GM18505 (cell line): ENCODE data around the gene MAPRE2.
"Not testable (repeated sequence)": the region's sequence is repeated elsewhere in the genome, so short reads cannot be mapped to it uniquely, and the experiment has no call there.

Source experiments
- ATAC-seq: cut with Tn5 transposase; IDR thresholded peaks from one replicate; pipeline ENCODE4 v1.9.1; 2021; ENCODE audit not compliant: unreplicated experiment
- POLR2A ChIP-seq: IDR thresholded peaks from 4 replicates; pipeline ENCODE4 v1.6.1; 2011; ENCODE audit warnings: borderline replicate concordance; ENCODE audit not compliant: insufficient read depth, insufficient read length; ENCODE audit errors: extremely low read depth

MAPRE2 gene

GRCh38 chr18:35096677-35097011 is 55.4 kb downstream of the MAPRE2 start:
- ATAC-seq, result no peak
- no peak for TF ChIP-seq POLR2A

DNA sequence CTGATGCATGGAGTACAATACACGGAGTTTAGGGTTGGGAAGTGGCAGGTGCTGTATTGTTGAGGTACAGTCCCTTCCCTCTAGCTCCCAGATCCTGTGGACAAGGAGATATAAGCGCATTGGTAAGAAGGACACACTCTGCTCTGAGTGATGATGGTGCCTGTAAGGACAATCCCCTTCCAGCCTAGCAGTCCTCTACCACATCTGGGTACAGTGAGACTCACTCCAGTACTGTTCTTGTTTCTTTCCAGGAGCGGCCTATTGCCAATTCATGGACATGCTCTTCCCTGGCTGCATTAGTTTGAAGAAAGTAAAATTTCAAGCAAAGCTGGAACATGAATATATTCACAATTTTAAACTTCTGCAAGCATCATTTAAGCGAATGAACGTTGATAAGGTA is 56.0 kb downstream of the MAPRE2 start:
- ATAC-seq, result no peak
- no peak for TF ChIP-seq POLR2A

GRCh38 chr18:35097763-35098162 is 56.5 kb downstream of the MAPRE2 start:
- ATAC-seq, result no peak
- TF ChIP-seq POLR2A, result no peak

GRCh38 chr18:35099911-35100310 is 58.7 kb downstream of the MAPRE2 start:
- no peak for TF ChIP-seq POLR2A
- no peak for ATAC-seq

DNA sequence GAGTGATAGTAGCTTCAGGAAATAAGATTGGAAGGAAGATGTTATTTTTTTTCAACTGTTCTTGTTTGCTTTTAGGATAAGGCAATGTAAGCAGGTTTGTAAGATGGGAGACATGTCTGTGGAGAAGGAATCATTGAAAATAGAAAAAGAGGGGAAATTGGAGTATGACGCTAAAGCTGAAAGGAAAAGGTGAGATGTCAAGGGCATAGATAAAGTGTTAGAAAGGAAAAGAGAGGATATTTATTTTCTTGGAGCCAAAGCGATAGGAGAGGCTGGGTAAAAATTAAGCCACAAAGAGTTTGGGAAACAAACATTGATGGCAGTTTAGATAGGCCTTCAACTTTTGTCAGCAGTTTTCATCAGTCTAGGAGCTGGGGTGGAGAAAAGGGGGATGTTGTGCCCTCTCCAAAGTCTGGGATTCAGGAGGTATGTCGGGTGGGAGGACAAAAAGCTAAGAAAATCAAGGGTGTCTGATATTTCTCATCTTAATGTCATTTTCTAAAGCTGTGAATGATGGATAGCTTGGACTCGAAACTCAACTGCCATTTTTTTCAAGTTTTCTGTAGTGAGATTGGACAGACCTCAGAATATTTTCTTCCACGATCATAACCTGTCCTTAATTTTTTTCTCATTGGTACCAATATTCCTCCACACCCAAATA is 63.3 kb downstream of the MAPRE2 start:
- no peak for TF ChIP-seq POLR2A
- ATAC-seq, result no peak

DNA sequence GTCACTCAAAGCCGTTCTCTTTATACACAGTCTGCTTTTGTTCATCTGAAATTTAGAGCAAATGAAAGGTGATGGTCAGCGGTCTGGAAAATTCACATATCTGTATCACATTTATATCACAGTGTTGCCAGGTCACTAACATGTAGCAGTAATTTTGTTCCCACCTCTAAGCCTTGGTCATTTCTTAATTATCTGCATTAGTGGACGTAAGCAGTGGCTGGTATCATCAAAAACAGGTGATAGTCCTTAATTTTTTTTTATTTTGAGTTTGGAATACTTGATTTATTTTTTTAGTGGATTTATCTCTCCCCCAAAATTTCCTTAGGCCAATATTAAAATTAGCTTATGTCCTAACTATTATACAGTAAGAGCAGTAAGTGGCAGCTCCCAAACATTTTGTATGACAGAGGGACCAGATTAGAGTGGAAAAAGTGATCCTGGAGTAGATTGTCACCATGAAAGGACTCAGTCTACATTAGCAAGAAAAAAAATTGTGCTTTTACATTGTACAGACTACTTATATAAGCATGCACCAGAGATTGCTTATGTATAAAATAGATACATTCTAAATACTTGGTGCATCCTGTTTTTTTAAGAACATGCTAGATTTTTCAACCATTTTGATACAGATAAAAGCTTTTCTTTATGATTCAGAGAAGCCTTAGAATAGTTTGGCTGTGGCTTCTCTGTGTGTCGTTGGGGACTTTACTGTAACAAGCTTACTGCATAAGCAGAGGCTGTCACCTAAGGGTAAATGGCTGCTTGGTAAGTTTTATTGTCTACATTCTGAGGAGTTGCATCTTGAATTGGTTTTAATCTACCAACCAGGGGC is 65.0 kb downstream of the MAPRE2 start:
- no peak for ATAC-seq
- no peak for TF ChIP-seq POLR2A

- no peak for TF ChIP-seq POLR2A
- ATAC-seq, result no peak
Observed at GRCh38 chr18:35106845-35107148, 65.6 kb downstream of the MAPRE2 start.

DNA sequence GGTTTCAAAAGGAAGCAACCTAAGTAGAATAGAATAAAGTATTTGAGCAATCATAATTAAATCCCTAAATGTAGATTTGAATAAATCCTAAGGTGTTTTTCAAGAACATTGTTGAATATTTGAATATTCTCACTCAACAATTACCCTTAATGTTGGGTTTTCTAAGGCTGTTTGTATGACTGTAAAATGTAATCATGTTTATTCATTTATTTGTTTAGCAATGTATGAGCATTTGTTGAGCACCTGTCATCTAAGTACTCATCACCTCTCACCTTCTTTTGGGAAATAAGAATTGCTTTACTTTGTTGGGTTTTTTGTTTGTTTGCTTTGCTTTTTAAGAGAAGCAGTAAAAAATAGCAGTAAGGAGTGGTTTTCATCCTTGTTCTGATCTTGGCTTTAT is 66.0 kb downstream of the MAPRE2 start:
- no peak for TF ChIP-seq POLR2A
- no peak for ATAC-seq

DNA sequence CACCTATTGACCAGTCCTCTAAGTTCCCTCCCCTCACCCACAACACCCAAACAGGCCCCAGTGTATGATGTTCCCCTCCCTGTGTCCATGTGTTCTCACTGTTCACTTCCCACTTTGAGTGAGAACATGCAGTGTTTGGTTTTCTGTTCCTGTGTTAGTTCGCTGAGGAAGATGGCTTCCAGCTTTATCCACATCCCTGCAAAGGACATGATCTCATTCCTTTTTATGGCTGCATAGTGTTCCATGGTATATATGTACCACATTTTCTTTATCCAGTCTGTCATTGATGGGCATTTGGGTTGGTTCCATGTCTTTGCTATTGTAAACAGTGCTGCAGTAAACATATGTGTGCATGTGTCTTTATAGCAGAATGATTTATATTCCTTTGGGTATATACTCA is 66.9 kb downstream of the MAPRE2 start:
- not testable (repeated sequence) for ATAC-seq

GRCh38 chr18:35110059-35110458 is 68.8 kb downstream of the MAPRE2 start:
- TF ChIP-seq POLR2A, result no peak
- no peak for ATAC-seq

DNA sequence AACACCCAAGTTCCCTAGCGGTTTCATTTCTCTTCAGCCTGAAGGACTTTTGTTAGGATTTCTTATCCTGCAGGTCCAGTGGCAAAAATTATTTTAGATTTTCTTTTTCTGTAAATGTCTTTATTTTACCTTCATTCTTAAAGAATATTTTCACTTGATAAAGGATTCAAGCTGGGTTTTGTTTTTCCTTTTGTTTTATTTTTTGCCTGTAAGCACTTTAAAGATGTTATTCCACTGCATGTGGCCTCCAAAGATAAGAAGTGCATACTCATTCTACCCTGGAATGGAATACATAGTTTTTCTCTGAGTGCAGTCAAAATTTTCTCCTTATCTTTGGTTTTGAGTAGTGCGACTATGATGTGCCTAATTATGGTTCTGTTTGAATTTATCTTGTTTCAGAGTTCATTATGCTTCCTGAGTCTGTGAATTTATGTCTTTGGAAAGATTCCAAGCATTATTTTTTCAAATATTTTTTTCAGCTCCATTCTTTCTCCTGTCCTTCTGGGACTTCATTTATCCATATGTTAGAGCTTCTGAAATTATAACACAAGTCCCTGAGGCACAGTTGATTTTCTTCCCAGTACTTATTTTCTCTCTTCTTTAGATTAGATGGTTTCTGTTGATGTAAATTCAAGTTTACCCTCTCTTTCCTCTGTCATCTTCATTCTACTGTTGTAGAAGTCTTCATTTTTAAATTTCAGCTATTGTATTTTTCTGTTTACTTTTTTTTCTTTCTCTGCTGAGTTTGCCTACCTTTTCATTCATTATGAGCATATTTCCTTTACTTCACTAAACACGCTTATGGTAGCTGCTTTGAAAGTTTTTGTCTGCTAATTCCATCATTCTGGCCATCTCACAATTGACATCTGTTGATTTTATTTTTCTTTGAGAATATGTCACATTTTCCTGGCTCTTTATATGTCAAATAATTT is 69.6 kb downstream of the MAPRE2 start:
- no peak for TF ChIP-seq POLR2A
- ATAC-seq, result no peak

DNA sequence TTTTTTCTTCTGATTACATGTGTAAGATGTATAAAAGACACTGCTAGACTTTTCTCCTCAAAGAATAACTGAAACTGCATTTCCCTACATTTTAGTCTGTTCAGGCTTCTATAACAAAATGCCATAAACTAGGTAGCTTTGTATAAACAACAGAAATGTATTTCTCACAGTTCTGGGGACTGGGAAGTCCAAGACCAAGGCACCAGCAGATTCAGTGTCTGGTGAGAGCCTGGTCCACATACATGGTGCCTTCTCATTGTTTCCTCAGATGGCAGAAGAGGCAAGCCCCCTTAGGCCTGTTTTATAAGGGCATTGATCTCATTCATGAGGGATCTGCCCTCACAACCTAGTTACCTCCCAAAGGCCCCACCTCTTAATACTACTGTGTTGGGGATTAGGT is 71.5 kb downstream of the MAPRE2 start:
- no peak for TF ChIP-seq POLR2A

GRCh38 chr18:35114305-35114704 is 73.1 kb downstream of the MAPRE2 start:
- TF ChIP-seq POLR2A, result no peak
- ATAC-seq, result no peak

More for the DNA sequence above, 71.5 kb downstream of the MAPRE2 start:
- no peak for ATAC-seq
